Breast epithelium (tissue), 4 donors: ENCODE data around the gene MPPE1. TPM values are rescaled to one million over a fixed set of nuclear protein-coding genes. Genes with fewer than 3 reads are reported as not detected.

Experiments
- DNase-seq, 2 donors: peaks; one replicate each; pipeline ENCODE4 v3.0.0-alpha.2; 2019; ENCODE audit warnings: low spot score in 2 of 2
- H3K27ac ChIP-seq, 2 donors: fragments of 200-600 bp; sonication (generic) in 1 of 2; one replicate each; pipeline ENCODE4 v1.5.1; 2016 to 2019; ENCODE audit warnings: mild to moderate bottlenecking in 1 of 2
- H3K27me3 ChIP-seq, 2 donors: fragments of 200-600 bp; sonication (generic) in 1 of 2; one replicate each; pipeline versions ENCODE4 v1.5.1 to v1.6.0; 2017 to 2019; ENCODE audit warnings: control low read depth in 1 of 2, mild to moderate bottlenecking in 1 of 2
- H3K36me3 ChIP-seq: fragments of 200-600 bp; one replicate; pipeline ENCODE4 v1.5.1; 2019
- H3K4me1 ChIP-seq, 2 donors: fragments of 200-600 bp; sonication (generic); one replicate each; pipeline ENCODE4 v1.5.1; 2016 to 2019; ENCODE audit warnings: control low read depth in 1 of 2
- H3K4me3 ChIP-seq, 3 donors: fragments of 200-600 bp; sonication (generic); 1 replicate in 2 of 3; 2 replicates in 1 of 3; pipeline ENCODE4 v1.5.1; 2016 to 2019; ENCODE audit warnings: mild to moderate bottlenecking in 3 of 3, moderate library complexity in 2 of 3
- H3K9me3 ChIP-seq, 2 donors: fragments of 200-600 bp; sonication (generic) in 1 of 2; one replicate each; pipeline ENCODE4 v1.5.1; 2016 to 2019; ENCODE audit warnings: control low read depth in 1 of 2
- CTCF ChIP-seq, 3 donors: fragments of 450-650 bp; IDR thresholded peaks; one replicate each; pipeline ENCODE4 v1.5.1; 2016 to 2017; ENCODE audit warnings: antibody characterized with exemption in 3 of 3, mild to moderate bottlenecking in 3 of 3, moderate library complexity in 3 of 3
- POLR2A ChIP-seq: fragments of 450-650 bp; IDR thresholded peaks from one replicate; pipeline ENCODE4 v1.6.1; 2016; ENCODE audit warnings: antibody characterized with exemption, mild to moderate bottlenecking, moderate library complexity
- POLR2AphosphoS5 ChIP-seq, 3 donors: sonication (generic); formaldehyde crosslinking; IDR thresholded peaks; one replicate each; pipeline ENCODE4 v1.6.1; 2017; ENCODE audit warnings: antibody characterized with exemption in 3 of 3
- intact Hi-C: fragments of 100-400 bp; cut with DNase I; formaldehyde crosslinking; loops from one replicate; pipeline ENCODE4 v1.15.1; 2023; ENCODE audit warnings: low total_unique reads
- total RNA-seq, 3 donors: library from RNA; depleted of rRNA; stranded (reverse); fragments of >200 nt; gene quantifications; one replicate each; pipeline ENCODE4 v1.1.0, GENCODE V29; 2016

Gene MPPE1
- total RNA-seq, 3 donors from 2014 or later: 15.4 to 46.0 (median 31.5) TPM

- Histone ChIP-seq H3K4me1 (no peaks in the 10 kb centered on the region), H3K4me3 (no peak overlapping the region), H3K27ac (no peak overlapping the region), H3K36me3 (no peaks in the 10 kb centered on the region), H3K9me3 (no peaks in the 10 kb centered on the region), H3K27me3 (no peaks in the 10 kb centered on the region)
- intact Hi-C loops: no loop called here
- DNase-seq: no peak
- no peak for TF ChIP-seq POLR2A
- TF ChIP-seq POLR2AphosphoS5 (IDR thresholded peaks at IDR 0.05): no peak
- no peak for TF ChIP-seq CTCF (IDR thresholded peaks at IDR 0.05)
Observed at GRCh38 chr18:11866764-11867163, 41.4 kb downstream of the MPPE1 start.

GRCh38 chr18:11866329-11866728 is 41.8 kb downstream of the MPPE1 start:
- TF ChIP-seq POLR2AphosphoS5 (IDR thresholded peaks at IDR 0.05) (no peak), POLR2A (no peak), CTCF (IDR thresholded peaks at IDR 0.05) (no peak)
- no peak overlapping the region for H3K4me3 ChIP-seq
- no peaks in the 10 kb centered on the region for H3K9me3 ChIP-seq
- intact Hi-C loops: no loop called here
- no peaks in the 10 kb centered on the region for H3K36me3 ChIP-seq
- no peaks in the 10 kb centered on the region for H3K4me1 ChIP-seq
- no peak for DNase-seq
- no peaks in the 10 kb centered on the region for H3K27me3 ChIP-seq
- no peak overlapping the region for H3K27ac ChIP-seq

- Histone ChIP-seq H3K27ac (no peak overlapping the region), H3K4me1 (no peaks in the 10 kb centered on the region), H3K36me3 (no peaks in the 10 kb centered on the region), H3K9me3 (no peaks in the 10 kb centered on the region), H3K27me3 (no peaks in the 10 kb centered on the region), H3K4me3 (no peak overlapping the region)
- DNase-seq: no peak
- intact Hi-C loops: no loop called here
- TF ChIP-seq CTCF (IDR thresholded peaks at IDR 0.05) (no peak), POLR2AphosphoS5 (IDR thresholded peaks at IDR 0.05) (no peak), POLR2A (no peak)
Observed at GRCh38 chr18:11865071-11865470, 43.0 kb downstream of the MPPE1 start.

GRCh38 chr18:11864471-11864870 is 43.6 kb downstream of the MPPE1 start:
- Histone ChIP-seq H3K27me3 (no peaks in the 10 kb centered on the region), H3K27ac (no peak overlapping the region), H3K36me3 (no peaks in the 10 kb centered on the region), H3K4me1 (no peaks in the 10 kb centered on the region), H3K9me3 (no peaks in the 10 kb centered on the region), H3K4me3 (no peak overlapping the region)
- no peak for TF ChIP-seq POLR2AphosphoS5 (IDR thresholded peaks at IDR 0.05)
- TF ChIP-seq POLR2A: no peak
- no peak for TF ChIP-seq CTCF (IDR thresholded peaks at IDR 0.05)
- no peak for DNase-seq
- intact Hi-C loops: no loop called here

GRCh38 chr18:11862468-11863137 is 45.5 kb downstream of the MPPE1 start:
- H3K9me3 ChIP-seq: no peaks in the 10 kb centered on the region
- intact Hi-C loops: no loop called here
- TF ChIP-seq CTCF (IDR thresholded peaks at IDR 0.05) (no peak), POLR2AphosphoS5 (IDR thresholded peaks at IDR 0.05) (no peak), POLR2A (no peak)
- no peak overlapping the region for H3K27ac ChIP-seq
- no peaks in the 10 kb centered on the region for H3K36me3 ChIP-seq
- H3K4me3 ChIP-seq: no peak overlapping the region
- DNase-seq: no peak
- H3K27me3 ChIP-seq: no peaks in the 10 kb centered on the region
- no peaks in the 10 kb centered on the region for H3K4me1 ChIP-seq
